Activated naive CD4-positive, alpha-beta T cell treated with anti-CD3 and anti-CD28 coated beads, Interleukin-2, amount 50 U/mL, for 24 hours (primary cell): ENCODE results near the gene NPAS3.

Experiments
- H3K27ac Mint-ChIP-seq: one replicate; pipeline ENCODE4 v1.8.0; 2021; ENCODE audit warnings: mild to moderate bottlenecking, mixed read lengths
- H3K27me3 Mint-ChIP-seq: one replicate; pipeline ENCODE4 v1.8.0; 2021; ENCODE audit warnings: mixed read lengths
- H3K36me3 Mint-ChIP-seq: one replicate; pipeline ENCODE4 v1.8.0; 2021; ENCODE audit warnings: mixed read lengths
- H3K4me1 Mint-ChIP-seq: one replicate; pipeline ENCODE4 v1.8.0; 2021; ENCODE audit warnings: mixed read lengths
- H3K4me3 Mint-ChIP-seq: one replicate; pipeline ENCODE4 v1.8.0; 2021; ENCODE audit warnings: mild to moderate bottlenecking, mixed read lengths
- H3K9me3 Mint-ChIP-seq: one replicate; pipeline ENCODE4 v1.8.0; 2021; ENCODE audit warnings: mixed read lengths

The NPAS3 gene

DNA sequence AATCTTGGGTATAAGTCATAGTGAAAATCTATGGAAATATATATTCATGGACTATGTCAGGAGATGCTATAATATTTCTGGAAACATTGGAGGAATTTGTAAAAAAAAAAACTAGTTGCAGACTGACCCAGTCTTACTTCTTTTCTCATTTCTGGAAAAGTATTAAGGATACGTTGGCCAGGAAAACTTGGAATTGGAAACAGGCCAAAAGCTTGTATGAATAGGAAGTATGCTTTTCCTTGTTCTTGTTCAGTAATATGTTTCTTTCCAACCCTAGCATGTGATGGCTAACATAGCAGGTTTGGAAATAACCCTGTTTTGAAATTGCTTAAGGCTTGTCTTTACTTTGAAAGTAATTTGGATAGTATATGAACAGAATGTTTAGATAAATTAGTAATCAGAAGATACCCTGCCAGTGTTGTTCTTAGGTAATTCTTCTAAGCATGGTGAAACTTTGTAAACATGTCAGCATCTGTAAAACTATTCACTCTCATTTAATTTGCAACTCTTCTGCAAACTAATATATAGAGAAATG, 316.2 kb downstream of the NPAS3 start:
- no peak overlapping the region for H3K4me3 Mint-ChIP-seq
- no peaks in the 10 kb centered on the region for H3K36me3 Mint-ChIP-seq
- peaks cover 14% of the 10 kb centered on the region for H3K9me3 Mint-ChIP-seq
- H3K27me3 Mint-ChIP-seq, result no peaks in the 10 kb centered on the region
- H3K27ac Mint-ChIP-seq, result no peak overlapping the region
- no peaks in the 10 kb centered on the region for H3K4me1 Mint-ChIP-seq

DNA sequence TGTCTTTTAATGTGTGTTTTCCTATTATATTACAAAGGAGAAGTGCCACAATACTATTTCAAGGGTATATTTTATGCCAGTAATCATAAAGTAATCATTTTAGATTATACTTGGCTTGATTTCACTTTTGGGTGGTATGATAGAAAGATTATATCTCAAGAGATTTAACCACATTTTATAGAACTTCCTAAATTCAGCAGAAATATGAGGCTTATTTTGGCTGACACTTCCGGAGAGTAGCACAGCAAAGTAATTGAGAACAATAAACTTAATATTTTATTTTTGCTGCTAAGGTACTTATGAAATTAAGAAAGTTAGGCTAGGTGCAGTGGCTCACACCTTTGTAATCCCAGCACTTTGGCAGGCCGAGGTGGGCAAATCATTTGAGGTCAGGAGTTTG, 319.1 kb downstream of the NPAS3 start:
- no peak overlapping the region for H3K27ac Mint-ChIP-seq
- no peak overlapping the region for H3K4me3 Mint-ChIP-seq
- no peaks in the 10 kb centered on the region for H3K27me3 Mint-ChIP-seq
- no peaks in the 10 kb centered on the region for H3K36me3 Mint-ChIP-seq
- H3K4me1 Mint-ChIP-seq, result no peaks in the 10 kb centered on the region
- peaks cover 20% of the 10 kb centered on the region for H3K9me3 Mint-ChIP-seq

DNA sequence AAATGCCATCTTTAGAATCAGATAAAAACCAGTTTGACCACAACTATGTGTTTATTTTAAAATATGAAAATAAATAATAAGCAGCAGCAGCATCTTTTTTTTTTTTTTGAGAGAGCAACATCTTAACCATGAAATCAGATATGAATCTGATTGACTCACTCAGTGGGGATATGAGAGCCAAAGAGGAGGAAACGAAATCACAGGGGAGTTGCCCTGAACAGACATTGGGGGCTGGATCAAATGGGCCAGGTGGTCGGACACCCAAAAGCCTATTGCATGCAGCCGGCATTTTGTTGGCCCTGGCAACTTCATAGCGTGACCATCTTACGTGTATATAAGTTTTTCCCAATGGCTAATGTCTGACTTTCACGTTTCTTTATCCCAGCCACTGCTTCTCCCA, 321.1 kb downstream of the NPAS3 start:
- no peak overlapping the region for H3K27ac Mint-ChIP-seq
- H3K9me3 Mint-ChIP-seq, result peaks cover 11% of the 10 kb centered on the region
- H3K27me3 Mint-ChIP-seq, result no peaks in the 10 kb centered on the region
- no peaks in the 10 kb centered on the region for H3K36me3 Mint-ChIP-seq
- H3K4me3 Mint-ChIP-seq, result no peak overlapping the region
- H3K4me1 Mint-ChIP-seq, result no peaks in the 10 kb centered on the region

DNA sequence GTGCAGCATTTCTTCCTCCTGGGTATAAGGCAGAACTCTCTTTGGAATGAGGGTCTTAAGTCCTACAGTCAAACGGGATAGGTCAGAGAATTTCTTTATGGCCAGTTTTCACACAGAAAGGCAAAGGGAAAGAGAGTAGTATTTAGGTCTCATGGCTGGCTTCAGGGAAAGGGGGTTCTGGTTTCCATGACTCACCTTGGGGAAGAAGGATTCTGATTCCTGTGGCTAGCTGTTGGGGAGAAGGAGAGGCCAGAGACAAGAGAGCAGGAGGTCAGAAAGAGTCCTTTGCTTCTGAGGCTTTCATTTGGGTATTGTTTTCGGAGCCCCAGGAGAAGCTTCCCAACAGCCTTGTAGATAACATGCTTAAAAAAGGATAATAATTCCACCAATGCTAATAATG, 332.5 kb downstream of the NPAS3 start:
- Mint-ChIP-seq H3K36me3 (no peaks in the 10 kb centered on the region), H3K4me3 (no peak overlapping the region), H3K27me3 (no peaks in the 10 kb centered on the region), H3K9me3 (no peaks in the 10 kb centered on the region), H3K27ac (no peak overlapping the region), H3K4me1 (no peaks in the 10 kb centered on the region)

DNA sequence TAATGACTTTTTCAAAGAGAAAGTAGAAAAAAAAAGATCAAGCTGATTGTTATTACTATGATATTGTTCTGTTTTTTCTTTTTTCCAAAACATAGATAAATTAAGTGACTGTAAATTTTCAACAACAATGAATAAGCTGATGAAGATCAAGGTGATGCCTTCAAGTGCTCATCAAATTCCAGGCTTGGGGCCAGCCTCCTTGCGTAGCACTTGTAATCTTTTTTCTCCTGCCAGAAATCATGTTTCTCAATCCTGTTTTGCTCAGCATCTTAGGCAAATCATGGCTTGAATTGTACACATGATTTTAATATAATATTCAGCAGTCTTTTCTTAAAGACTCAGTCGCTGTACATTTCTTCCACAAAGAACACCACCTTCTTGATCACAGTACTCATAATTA, 333.2 kb downstream of the NPAS3 start:
- H3K9me3 Mint-ChIP-seq, result no peaks in the 10 kb centered on the region
- H3K4me3 Mint-ChIP-seq, result no peak overlapping the region
- no peaks in the 10 kb centered on the region for H3K36me3 Mint-ChIP-seq
- no peak overlapping the region for H3K27ac Mint-ChIP-seq
- no peaks in the 10 kb centered on the region for H3K27me3 Mint-ChIP-seq
- H3K4me1 Mint-ChIP-seq, result no peaks in the 10 kb centered on the region

DNA sequence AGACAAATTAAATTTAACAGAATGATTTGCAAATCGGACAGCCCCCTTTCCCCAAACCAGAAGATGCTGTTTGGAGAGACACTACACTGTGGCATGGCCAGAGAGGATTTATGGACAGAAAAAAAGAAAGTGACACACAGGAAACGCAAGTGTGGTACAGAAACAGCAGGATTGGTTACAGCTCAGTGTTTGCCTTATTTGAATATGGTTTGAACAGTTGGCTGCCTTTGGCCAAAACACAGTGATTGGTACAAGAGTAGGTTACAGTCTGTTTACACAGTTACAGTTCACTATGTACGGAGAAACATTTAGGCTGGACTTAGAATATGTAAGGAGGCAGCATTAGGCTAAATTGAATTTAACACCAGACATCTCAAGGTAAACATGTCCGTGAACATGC, 335.3 kb downstream of the NPAS3 start:
- H3K27ac Mint-ChIP-seq, result no peak overlapping the region
- H3K4me3 Mint-ChIP-seq, result no peak overlapping the region
- H3K9me3 Mint-ChIP-seq, result no peaks in the 10 kb centered on the region
- H3K27me3 Mint-ChIP-seq, result no peaks in the 10 kb centered on the region
- no peaks in the 10 kb centered on the region for H3K36me3 Mint-ChIP-seq
- H3K4me1 Mint-ChIP-seq, result no peaks in the 10 kb centered on the region

DNA sequence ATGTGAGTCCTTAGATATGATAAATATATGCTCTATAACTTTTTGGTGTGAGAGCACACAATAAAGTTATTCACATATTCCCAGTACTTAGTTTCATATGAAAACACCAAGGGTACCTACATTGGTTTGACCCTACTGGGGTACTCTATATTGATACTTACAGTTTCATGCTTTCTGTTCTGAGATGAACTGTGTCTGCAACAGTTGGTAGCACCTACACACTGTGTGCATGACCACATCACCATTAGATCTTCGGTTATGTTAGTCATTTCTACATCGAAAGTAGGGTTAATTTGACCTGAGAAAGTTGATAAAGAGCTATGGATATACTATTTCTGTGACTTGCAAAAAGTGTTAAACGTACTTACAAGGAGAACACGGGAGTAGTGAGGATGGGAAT, 337.2 kb downstream of the NPAS3 start:
- Mint-ChIP-seq H3K4me3 (no peak overlapping the region), H3K36me3 (no peaks in the 10 kb centered on the region), H3K4me1 (no peaks in the 10 kb centered on the region), H3K27me3 (no peaks in the 10 kb centered on the region), H3K27ac (no peak overlapping the region), H3K9me3 (no peaks in the 10 kb centered on the region)

DNA sequence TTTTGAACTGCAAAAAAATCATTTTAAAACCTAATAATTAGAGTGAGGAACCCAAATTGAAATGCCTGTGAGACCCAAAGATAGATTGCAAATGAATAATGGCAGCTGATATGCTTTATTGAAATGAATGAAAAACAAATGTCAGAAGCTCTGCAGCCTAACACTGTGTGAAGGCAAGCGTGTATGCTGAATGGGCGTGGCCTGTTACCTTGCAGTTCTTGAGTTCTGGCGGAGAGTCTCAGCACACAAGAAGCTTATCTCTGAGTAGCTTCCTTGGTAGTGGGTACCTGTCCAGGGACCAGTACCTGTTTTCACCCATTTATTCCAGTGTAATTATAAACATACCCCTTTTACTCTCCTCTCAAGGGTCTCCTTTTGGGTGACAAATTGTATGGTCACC, 341.2 kb downstream of the NPAS3 start:
- H3K27ac Mint-ChIP-seq, result no peak overlapping the region
- no peaks in the 10 kb centered on the region for H3K36me3 Mint-ChIP-seq
- H3K4me3 Mint-ChIP-seq, result no peak overlapping the region
- no peaks in the 10 kb centered on the region for H3K4me1 Mint-ChIP-seq
- no peaks in the 10 kb centered on the region for H3K9me3 Mint-ChIP-seq
- H3K27me3 Mint-ChIP-seq, result no peaks in the 10 kb centered on the region

DNA sequence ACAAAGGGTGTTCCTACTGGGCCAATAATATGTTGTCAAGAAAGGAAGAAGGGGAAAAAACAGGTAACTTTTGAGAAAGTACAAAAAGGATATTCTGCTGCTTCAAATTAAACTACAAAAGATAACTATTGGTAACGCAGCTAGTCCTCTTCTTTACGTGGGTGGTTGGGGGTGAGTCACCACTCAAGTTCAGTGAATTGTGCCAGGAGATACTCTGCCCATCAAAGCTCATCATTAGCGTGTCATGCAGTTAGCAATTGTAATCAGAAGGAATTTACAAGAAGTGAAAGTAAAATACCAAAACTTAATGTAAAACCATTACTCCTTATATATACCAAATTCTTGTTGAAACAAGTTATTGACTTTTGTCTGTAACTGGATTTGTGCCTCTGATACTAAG, 342.0 kb downstream of the NPAS3 start:
- Mint-ChIP-seq H3K9me3 (no peaks in the 10 kb centered on the region), H3K4me1 (no peaks in the 10 kb centered on the region), H3K27me3 (no peaks in the 10 kb centered on the region), H3K36me3 (no peaks in the 10 kb centered on the region), H3K27ac (no peak overlapping the region), H3K4me3 (no peak overlapping the region)

DNA sequence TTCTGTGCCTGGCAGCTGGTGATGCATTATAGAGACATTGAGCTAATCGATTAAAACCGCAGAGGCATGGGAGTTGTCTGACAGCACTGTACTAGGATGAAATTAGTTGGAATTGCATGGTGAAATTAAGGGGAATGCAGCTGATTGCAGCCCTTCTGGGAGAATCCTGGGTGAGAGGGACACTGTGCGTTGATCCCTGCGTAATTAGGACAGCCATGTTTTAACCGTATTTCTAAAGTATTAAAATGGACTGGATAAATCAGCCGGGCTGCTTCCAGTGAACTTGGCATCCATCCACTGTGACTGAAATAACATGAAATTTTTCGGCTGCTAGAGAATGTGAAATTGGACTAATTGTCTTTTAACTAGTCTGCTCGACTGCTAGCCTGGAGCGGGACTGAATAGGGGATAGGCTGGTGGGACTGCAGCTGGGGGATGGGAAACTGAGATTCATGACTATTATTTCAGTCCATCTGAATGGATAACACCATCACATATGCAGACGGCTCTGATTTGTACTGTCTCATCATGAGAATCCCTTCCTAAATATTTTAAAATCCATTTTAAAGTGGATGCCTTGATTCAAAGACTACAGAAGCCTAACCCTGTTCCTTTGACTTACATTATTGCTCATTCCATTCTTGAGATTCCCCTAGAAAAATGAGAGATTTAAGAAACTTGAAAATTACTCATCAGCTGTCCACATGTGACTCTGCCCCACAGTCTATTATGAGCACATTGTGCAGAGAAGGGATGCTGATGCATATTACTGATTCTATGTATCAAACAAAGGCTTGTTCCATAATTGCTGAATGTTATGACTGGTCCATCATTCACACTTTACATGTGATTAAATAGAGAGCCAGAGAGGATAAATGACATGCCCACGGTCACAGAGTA, 343.9 kb downstream of the NPAS3 start:
- Mint-ChIP-seq H3K27ac (no peak overlapping the region), H3K27me3 (no peaks in the 10 kb centered on the region), H3K4me3 (no peak overlapping the region), H3K9me3 (no peaks in the 10 kb centered on the region), H3K36me3 (no peaks in the 10 kb centered on the region), H3K4me1 (no peaks in the 10 kb centered on the region)

DNA sequence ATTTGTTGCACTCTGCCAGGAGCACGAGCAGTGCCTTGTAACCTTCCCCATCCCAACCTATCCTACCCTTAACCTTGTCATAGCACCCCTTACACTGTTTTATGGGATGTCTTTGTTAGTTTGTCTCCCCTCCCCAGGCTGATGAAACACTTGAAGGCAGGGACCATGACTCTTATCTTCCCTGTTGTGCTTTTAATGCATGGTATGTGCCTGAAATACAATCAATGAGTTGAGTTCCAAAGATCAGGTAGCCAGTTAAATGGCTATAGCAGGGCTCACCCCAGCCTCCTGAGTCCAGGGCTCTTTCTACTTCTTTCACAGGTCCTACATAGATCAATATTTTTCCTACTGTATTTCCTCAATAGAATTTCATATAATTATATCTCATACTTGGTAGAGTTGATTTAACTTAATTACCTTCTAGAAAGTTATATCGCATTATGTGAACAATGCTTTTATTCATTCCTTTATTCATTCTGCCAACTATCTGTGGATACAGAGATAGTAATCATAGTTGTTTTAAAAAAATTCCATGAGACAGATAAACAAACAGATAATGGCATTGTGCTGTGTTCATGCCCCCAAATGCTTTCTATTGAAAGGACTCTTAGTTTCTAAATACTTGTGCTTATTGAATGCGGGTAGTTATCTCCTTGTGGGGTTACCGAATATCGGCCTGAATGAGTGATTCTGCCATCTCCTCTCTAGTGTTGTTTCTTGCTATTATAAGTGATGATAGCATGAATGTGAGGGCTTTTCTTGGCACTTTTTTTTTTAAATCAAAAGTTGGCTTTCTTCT, 347.4 kb downstream of the NPAS3 start:
- H3K27me3 Mint-ChIP-seq, result no peaks in the 10 kb centered on the region
- no peak overlapping the region for H3K4me3 Mint-ChIP-seq
- no peaks in the 10 kb centered on the region for H3K36me3 Mint-ChIP-seq
- H3K9me3 Mint-ChIP-seq, result no peaks in the 10 kb centered on the region
- H3K4me1 Mint-ChIP-seq, result no peaks in the 10 kb centered on the region
- H3K27ac Mint-ChIP-seq, result no peak overlapping the region

DNA sequence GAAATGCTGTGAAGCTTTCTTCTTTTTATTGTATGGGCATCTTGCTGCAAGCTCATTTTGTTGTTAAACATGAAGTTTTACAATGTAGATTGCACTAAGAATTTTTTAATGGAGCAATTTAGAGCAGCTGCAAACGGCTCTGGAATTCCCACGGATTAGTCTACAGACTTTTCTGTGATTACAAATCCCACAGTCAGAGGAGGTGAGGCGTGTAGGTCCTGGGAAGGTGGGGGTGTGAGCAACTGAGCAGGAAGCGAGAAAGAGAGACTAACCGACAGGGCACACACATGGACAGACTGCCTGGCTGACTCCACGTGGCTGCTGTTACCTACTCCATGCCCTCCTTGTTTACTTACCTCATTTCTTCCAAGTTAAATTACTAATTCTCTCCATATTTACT, 348.5 kb downstream of the NPAS3 start:
- no peak overlapping the region for H3K27ac Mint-ChIP-seq
- H3K4me1 Mint-ChIP-seq, result no peaks in the 10 kb centered on the region
- no peaks in the 10 kb centered on the region for H3K9me3 Mint-ChIP-seq
- H3K27me3 Mint-ChIP-seq, result no peaks in the 10 kb centered on the region
- no peaks in the 10 kb centered on the region for H3K36me3 Mint-ChIP-seq
- no peak overlapping the region for H3K4me3 Mint-ChIP-seq

DNA sequence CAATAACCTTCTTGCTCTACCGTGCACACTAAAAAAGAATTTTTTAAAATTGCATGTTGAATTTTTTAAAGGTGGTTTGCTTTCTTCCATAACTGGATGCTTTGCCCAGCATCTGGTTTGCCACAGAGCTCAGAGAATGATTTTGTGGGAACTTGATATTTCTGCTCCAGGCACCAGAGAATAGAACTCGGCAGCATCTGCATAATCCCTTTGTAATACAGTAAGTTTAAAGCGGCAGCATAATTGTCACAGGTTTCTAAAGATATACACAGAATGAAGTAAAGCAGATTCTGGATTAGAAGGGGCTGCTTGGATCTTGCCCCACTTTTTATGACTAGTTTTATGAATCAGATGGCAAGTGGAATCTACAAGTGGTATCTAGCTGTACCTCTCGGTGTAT, 352.0 kb downstream of the NPAS3 start:
- H3K27ac Mint-ChIP-seq, result no peak overlapping the region
- H3K9me3 Mint-ChIP-seq, result peaks cover 5% of the 10 kb centered on the region
- no peak overlapping the region for H3K4me3 Mint-ChIP-seq
- peaks cover 1% of the 10 kb centered on the region for H3K27me3 Mint-ChIP-seq
- H3K36me3 Mint-ChIP-seq, result no peaks in the 10 kb centered on the region
- H3K4me1 Mint-ChIP-seq, result no peaks in the 10 kb centered on the region

DNA sequence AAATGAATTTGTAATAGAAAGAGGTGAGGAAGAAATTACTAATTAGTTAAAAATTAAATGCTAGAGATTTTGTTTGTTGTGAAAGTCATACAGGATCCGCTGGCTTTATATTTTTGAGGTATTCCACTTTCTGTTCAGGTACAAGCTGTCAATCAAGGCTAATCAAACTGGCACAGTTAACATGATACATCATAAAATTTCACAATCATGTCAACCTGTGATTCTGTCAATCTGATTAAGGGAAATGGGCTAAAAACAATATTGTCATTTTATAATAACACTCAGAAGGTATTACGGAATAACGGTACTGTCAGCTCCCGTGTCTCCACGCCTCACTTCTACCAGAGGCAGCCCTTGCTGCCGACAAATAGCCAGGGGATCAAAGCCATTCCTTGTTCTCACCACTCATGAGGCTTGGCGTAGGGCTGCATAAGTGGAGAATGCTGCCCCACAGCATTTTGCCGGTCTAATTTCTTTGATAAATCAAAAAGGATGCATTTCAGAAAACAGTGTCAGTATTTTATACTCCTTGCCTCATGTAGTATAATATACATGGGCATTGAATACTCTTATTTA, 352.9 kb downstream of the NPAS3 start:
- peaks cover 5% of the 10 kb centered on the region for H3K9me3 Mint-ChIP-seq
- H3K4me3 Mint-ChIP-seq, result no peak overlapping the region
- no peaks in the 10 kb centered on the region for H3K36me3 Mint-ChIP-seq
- no peaks in the 10 kb centered on the region for H3K4me1 Mint-ChIP-seq
- H3K27me3 Mint-ChIP-seq, result peaks cover 1% of the 10 kb centered on the region
- H3K27ac Mint-ChIP-seq, result no peak overlapping the region

DNA sequence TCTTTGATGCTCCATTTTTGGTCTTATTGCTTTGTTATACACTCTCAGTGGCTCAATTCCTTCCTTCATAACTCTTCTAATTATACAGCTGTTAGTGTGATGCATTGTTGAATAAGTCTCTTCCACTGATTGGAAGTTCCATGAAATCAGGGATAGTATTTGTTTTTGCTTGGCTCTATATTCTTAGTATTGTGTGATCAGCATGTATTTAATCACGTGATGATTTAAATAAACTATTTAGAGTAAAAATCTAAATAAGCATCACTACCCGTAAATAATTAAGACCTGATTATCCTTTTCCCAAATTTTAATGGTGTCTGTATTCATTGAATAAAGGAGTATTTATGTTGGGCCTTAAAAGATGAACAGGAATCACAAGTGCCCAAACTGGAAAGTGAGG, 355.7 kb downstream of the NPAS3 start:
- Mint-ChIP-seq H3K27me3 (peaks cover 1% of the 10 kb centered on the region), H3K9me3 (peaks cover 5% of the 10 kb centered on the region), H3K4me1 (no peaks in the 10 kb centered on the region), H3K36me3 (no peaks in the 10 kb centered on the region), H3K27ac (no peak overlapping the region), H3K4me3 (no peak overlapping the region)

DNA sequence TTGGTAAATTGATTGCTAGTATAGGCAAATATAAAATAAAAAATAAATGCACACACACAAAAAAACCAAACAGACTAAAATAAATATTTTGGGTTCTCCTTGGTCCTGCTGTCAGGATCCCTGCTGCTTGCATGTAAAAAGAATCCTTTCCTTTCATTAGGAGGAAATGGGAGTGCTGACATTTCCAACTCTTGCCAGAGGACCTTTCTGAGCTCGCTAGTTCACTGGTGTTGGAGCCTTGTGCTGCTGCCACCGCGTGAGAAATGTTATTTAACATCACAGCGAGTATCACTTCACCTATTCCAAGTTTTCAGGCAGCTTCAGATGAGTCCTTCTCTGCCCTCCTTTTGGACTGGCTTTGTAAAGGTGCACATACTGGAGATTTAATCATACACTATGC, 358.9 kb downstream of the NPAS3 start:
- H3K4me1 Mint-ChIP-seq, result no peaks in the 10 kb centered on the region
- no peak overlapping the region for H3K27ac Mint-ChIP-seq
- no peak overlapping the region for H3K4me3 Mint-ChIP-seq
- H3K9me3 Mint-ChIP-seq, result peaks cover 5% of the 10 kb centered on the region
- no peaks in the 10 kb centered on the region for H3K36me3 Mint-ChIP-seq
- peaks cover 1% of the 10 kb centered on the region for H3K27me3 Mint-ChIP-seq
